ENCODE measurements around the gene RNF126.
"Not testable (repeated sequence)": the region's sequence is repeated elsewhere in the genome, so short reads cannot be mapped to it uniquely, and the experiment has no call there.

Gene RNF126

DNA sequence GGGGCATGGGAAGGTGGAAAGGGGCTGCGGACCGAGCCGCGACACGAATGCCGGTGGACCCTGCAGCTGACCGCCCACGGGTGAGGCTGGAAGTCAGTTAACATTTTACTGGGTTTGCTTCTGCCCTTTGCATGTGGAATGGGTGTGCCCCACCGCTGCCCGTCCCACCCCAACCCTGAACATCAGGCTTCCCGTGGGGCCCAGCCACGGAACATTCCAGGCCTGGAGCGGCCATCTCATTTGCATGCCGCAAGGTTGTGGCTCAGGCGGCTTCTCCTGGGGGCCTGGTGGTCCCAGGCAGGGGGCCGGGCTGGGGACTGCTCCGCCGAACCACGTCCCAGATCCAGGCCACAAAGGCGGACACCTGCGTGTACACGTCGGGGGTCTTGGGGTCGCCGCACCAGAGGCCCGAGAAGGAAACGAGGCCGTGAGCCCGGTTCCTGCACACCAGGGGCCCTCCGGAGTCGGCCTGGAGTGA lies 22.5 kb upstream of the RNF126 start:
- DNase-seq (ENCODE audit: low read depth) = no peak

- DNase-seq (ENCODE audit: low read depth) = no peak
These were observed 19.8 kb upstream of the RNF126 start for GRCh38 chr19:682678-683320.

DNA sequence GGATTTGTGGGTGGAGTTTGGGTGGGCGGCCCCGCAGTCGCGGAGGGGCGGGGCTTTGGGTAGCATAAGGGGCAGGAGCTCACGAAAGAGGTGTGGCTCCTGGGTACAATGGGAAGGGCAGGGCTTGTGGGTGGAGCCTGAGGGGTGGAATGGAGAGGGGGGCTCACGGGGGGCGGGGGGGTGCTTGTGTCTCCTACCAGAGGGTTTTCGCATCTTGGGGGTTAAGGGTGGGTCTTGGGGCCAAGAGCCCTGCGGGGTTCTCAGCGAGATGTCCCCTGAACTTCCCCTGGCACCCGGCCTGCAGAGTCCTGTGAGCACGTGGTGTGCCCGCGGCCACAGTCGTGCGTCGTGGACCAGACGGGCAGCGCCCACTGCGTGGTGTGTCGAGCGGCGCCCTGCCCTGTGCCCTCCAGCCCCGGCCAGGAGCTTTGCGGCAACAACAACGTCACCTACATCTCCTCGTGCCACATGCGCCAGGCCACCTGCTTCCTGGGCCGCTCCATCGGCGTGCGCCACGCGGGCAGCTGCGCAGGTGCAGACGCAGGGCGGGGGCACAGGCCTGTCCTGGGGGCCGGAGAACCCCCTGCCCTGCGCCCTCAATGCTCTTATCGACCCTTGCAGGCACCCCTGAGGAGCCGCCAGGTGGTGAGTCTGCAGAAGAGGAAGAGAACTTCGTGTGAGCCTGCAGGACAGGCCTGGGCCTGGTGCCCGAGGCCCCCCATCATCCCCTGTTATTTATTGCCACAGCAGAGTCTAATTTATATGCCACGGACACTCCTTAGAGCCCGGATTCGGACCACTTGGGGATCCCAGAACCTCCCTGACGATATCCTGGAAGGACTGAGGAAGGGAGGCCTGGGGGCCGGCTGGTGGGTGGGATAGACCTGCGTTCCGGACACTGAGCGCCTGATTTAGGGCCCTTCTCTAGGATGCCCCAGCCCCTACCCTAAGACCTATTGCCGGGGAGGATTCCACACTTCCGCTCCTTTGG lies 18.3 kb upstream of the RNF126 start:
- DNase-seq (ENCODE audit: low read depth) = no peak

- peak; percentile 98 for DNase-seq (ENCODE audit: low read depth)
These were observed 17.4 kb upstream of the RNF126 start for GRCh38 chr19:680287-681028.

DNA sequence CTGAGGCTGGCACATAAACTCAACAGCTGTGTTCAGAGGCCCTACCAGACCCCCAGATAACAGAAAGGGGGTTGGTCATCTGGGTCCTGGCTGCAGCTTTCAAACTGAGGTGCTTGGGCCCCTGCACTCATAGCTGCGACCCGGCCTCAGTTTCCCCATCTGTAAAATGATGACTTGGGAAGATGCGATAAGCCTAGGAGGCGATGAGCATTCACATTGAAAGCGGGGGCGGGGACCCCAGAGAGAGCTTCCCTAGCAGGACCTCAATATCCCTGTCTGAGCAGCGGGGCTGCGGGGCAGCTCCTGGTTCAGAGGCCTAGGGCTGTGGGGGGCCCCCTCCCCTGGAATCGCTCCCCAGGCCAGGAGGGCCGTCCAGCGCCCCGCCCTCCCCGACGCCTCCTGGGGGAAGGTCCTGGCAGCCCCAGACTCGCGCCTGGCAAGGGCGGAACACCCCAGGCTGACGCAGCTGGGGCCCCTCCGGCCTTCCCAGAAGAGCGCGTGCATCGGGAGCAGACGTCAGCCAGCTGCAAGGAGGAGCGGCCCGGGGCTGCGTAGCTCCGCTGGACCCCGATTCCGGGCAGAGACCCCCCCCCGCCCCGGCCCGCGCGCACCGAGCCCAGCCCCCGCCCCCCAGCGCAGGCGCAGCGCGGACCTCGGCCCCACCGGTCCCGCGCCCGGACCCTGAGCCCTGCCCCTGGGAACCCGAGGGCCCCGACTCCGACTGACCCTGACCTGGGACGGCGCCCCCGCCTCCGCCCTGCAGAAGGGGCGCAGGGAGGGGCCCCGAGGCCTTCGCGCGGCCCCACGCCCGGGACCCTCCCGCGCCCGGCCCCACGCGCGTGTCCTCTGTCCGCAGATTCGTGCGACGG lies 16.6 kb upstream of the RNF126 start:
- DNase-seq (ENCODE audit: low read depth) = peak; percentile 84

GRCh38 chr19:678791-679388 lies 15.9 kb upstream of the RNF126 start:
- no peak for DNase-seq (ENCODE audit: low read depth)

- DNase-seq (ENCODE audit: low read depth) = peak; percentile 46
These were observed 14.8 kb upstream of the RNF126 start for GRCh38 chr19:677601-678436.

DNA sequence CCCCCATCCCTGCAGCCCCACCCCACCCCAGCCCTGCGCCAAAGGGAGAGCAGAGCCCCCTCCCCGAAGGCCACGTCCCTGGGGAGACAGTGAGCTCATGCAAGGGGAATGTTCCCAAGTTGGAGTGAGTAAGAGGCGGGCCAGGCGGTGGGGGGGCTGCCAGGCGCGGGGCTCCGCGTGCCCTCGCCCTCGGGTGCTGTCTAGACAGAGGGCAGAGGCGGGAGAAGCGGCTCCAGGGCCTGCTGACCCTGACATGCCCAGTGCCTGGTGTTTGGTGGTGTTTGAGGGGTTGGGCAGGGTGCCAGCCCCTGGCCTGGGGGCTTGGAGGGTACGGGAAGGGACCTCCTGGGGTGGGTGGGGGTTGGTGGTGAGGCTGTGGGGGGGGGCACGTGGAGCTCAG lies 14.2 kb upstream of the RNF126 start:
- peak; percentile 88 for DNase-seq (ENCODE audit: low read depth)

- peak; percentile 24 for DNase-seq (ENCODE audit: low read depth)
These were observed 13.5 kb upstream of the RNF126 start, which contains the start of gene FSTL3 for GRCh38 chr19:676339-677105. Gene FSTL3, plus strand, starts transcription at chr19:676392. Its CDS starts 32 bp downstream, at chr19:676424.

DNA sequence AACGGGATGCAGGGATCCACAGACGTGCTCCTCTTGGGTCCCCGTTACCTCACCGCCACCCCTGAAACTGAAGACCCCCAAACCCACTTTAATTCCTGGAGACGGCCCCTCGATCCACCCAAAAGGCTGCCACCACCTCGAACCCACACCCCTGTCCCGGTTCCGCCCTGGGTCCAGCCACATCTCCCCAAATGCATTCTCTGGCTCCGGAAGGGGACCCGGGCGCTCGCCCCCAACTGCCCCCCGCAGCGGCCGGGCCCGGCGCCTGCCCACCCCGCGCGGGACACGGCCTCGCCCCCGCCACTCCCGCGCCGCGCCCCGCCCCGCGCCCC lies 13.0 kb upstream of the RNF126 start:
- DNase-seq (ENCODE audit: low read depth) = no peak

DNA sequence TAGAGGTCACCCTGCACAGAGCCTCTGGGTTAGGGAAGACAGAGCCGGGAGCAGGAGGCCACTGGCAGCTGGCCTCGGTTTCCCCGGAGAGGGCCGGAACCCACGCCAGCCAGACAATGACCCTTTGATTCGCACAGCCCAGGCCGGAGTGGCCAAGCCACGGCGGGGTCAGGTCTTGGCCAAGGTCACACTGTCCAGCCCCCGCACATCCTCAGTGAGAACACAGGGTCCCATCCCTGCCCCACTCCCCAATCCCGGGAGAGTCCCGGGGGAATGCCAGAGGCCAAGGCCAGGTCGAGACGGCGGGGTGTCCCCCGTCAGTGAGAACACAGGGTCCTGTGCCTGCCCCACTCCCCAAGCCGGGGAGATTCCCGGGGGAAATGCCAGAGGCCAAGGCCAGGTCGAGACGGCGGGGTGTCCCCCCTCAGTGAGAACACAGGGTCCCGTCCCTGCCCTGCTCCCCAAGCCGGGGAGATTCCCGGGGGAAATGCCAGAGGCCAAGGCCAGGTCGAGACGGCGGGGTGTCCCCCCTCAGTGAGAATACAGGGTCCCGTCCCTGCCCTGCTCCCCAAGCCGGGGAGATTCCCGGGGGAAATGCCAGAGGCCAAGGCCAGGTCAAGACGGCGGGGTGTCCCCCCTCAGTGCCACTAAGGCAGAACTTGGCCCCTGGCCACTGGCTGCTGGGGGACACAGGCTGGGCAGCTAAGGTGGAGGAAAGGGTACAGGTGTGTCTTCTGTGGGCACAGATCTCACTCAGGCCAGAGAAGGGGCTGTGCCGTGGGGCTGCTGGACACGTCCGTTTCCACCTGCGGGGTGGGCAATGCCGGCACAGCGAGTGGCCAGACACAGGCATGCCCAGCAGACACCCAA lies 11.5 kb upstream of the RNF126 start:
- no peak for DNase-seq (ENCODE audit: low read depth)

GRCh38 chr19:670609-671075 lies 7.6 kb upstream of the RNF126 start:
- DNase-seq (ENCODE audit: low read depth) = no peak

- DNase-seq (ENCODE audit: low read depth) = peak; percentile 35
These were observed 5.8 kb upstream of the RNF126 start for GRCh38 chr19:668675-669434.

DNA sequence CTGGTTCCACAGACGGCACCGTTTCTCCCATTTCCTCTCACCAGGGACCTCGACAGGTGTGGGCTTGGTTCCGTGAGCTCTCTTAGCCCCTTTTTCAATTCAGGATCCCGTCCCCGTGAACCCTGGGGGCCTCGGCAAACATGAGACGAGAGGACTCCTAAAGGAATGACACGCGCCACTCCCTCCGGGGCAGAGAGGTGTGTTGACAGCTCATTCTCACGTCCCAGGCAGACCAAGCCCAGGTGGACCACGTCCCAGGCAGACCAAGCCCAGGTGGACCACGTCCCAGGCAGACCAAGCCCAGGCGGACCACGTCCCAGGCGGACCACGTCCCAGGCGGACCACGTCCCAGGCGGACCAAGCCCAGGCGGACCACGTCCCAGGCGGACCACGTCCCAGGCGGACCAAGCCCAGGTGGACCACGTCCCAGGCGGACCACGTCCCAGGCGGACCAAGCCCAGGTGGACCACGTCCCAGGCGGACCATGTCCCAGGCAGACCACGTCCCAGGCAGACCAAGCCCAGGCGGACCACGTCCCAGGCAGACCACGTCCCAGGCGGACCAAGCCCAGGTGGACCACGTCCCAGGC lies 4.1 kb upstream of the RNF126 start:
- DNase-seq (ENCODE audit: low read depth) = not testable (repeated sequence)

DNA sequence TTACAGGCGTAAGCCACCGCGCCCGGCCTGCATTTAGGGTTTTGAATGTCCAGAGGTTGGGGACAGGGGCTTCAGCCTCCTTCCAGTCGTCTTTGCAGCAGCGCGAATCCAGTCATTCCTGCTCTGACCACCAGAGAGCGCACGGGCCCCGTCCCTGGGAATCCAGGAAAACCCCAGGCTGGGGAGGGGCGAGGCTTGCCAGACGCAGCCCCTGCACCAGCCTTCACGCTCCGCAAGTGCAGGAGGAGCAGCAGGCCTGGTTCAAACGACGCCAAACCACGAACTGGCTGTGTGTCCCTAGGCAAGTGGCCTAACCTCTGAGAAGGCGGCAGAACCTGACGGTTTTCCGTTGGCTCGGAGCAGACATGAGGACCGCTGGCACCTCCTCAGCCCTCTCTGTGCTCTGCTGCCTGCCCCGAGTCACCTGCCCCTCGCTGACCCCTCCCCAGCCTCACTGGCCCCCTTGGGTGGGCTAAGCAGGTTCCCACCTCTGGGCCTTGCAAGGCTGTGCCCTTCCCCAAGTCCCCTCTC lies 2.0 kb upstream of the RNF126 start:
- DNase-seq (ENCODE audit: low read depth) = peak; percentile 57

DNA sequence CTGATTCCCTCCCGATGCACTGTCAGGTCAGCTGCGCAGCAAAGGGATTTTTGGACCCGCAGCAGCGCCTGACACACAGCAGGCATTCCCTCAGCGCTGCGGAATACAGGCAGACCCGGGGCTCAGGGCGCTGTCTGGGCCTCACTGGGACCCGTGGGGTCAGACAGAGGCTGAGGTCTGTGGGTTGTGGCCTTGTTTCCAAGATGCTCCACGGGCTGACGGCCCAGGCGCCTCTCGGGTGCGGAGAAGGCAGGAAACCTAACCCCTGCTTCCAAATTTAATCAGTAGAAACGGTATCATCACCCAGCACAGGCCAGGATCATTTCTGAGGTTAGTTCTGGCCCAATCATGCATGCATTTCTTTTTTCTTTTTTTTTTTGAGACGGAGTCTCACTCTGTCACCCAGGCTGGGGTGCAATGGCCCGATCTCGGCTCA lies 686 bp upstream of the RNF126 start:
- DNase-seq (ENCODE audit: low read depth) = no peak

All from iris pigment epithelial cell (primary cell).